ACC112 (cell line): Measurements from ENCODE around the gene MCTP1.
"Not testable (repeated sequence)": the region's sequence is repeated elsewhere in the genome, so short reads cannot be mapped to it uniquely, and the experiment has no call there.

Source experiments
- H2AFZ ChIP-seq: fragments of 200-600 bp; sonication (generic); one replicate; pipeline ENCODE4 v1.6.0; 2017; ENCODE audit warnings: antibody characterized with exemption, low read length; ENCODE audit not compliant: unreplicated experiment
- H3K27ac ChIP-seq: fragments of 200-600 bp; sonication (generic); 2 replicates; pipeline ENCODE4 v1.5.1; 2014; ENCODE audit warnings: low read depth, mild to moderate bottlenecking, antibody characterized with exemption, low read length, moderate library complexity
- H3K27me3 ChIP-seq: fragments of 200-600 bp; sonication (generic); 2 replicates; pipeline ENCODE4 v1.6.1; 2014; ENCODE audit warnings: mild to moderate bottlenecking, antibody characterized with exemption, low read length, moderate library complexity, mixed read lengths; ENCODE audit not compliant: insufficient read depth
- H3K36me3 ChIP-seq: fragments of 200-600 bp; sonication (generic); 2 replicates; pipeline ENCODE4 v1.6.1; 2016; ENCODE audit warnings: mild to moderate bottlenecking, antibody characterized with exemption, low read length, moderate library complexity, mixed read lengths; ENCODE audit not compliant: insufficient read depth
- H3K4me1 ChIP-seq: fragments of 200-600 bp; sonication (generic); one replicate; pipeline ENCODE4 v1.6.1; 2016; ENCODE audit warnings: low read length, mixed read lengths; ENCODE audit not compliant: insufficient read depth, unreplicated experiment, control insufficient read depth
- H3K4me3 ChIP-seq: fragments of 200-600 bp; sonication (generic); 2 replicates; pipeline ENCODE4 v1.5.1; 2014; ENCODE audit warnings: mild to moderate bottlenecking, low read depth, low read length
- H3K79me2 ChIP-seq: fragments of 200-600 bp; sonication (generic); one replicate; pipeline ENCODE4 v1.6.0; 2016; ENCODE audit warnings: low read length; ENCODE audit not compliant: control insufficient read depth, unreplicated experiment, insufficient read depth

The MCTP1 gene

DNA sequence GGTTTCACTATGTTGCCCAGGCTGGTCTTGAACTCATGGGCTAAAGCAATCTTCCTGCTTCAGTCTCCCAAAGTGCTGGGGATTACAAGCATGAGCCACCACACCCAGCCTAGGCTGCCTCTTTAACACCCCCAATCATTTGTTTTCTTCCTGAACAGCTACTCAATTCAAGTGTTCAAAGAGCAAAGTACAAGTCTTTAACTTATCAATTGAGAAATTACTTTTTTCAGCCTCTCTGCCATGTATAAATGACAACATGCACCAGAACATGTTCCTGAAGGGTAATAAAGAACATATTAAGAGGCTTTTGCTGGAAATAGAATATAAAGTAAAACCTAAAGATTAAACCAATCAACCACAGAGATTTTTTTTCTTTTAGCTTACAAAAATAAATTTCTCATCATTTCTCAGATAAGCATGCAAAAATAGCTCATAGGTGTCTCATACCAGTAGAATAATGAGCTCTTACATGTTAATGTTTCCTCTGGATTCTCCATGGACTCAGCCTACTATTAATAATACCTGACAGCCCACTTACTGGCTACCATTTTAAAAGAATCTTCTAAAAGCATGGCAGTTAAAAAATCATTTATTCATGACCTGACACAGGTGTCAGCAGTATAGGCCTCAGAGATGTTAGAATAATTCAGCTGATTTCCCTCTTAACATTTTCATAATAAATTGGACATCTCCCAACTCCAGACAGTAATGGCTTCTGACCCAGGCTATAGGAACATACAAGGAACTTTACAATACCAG, 60.0 kb downstream of the MCTP1 start:
- Histone ChIP-seq H2AFZ (no peak overlapping the region), H3K27ac (no peak overlapping the region), H3K79me2 (no peaks in the 10 kb centered on the region), H3K4me3 (no peak overlapping the region), H3K27me3 (no peaks in the 10 kb centered on the region), H3K4me1 (no peaks in the 10 kb centered on the region), H3K36me3 (no peaks in the 10 kb centered on the region)

DNA sequence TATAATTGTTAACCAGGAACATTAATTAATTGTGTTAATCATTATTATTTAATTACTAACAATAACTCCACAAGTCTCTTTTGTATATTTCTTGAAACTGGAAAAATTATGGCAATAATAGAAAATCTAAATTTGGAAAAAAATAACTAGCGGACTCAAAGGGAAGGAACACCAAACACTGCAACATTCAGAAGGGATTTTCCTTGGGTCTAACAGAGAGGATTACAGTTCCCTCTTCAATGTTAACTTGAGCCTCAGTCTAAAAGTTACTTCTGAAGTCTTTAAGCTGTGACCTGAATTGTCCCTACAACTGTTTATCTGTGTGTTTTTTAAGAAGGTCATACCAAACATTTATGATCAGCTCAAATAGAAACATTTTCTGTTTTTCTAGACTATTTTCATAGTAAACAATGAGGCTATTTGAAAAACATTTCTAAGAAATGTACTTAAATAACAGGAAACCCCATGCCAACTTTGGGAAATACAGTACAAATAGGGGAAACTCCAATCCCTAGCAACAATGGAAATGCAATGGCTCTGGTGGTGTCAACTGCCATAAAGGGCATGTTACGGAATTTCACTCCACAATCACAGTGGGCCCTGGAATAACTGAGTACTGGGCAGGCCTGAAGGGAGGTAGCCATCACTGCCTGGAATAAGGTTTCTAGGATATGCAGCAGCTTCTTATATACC, 61.2 kb downstream of the MCTP1 start:
- H3K27ac ChIP-seq = no peak overlapping the region
- no peak overlapping the region for H2AFZ ChIP-seq
- H3K4me3 ChIP-seq = no peak overlapping the region
- no peaks in the 10 kb centered on the region for H3K27me3 ChIP-seq
- H3K36me3 ChIP-seq = no peaks in the 10 kb centered on the region
- no peaks in the 10 kb centered on the region for H3K79me2 ChIP-seq
- no peaks in the 10 kb centered on the region for H3K4me1 ChIP-seq

DNA sequence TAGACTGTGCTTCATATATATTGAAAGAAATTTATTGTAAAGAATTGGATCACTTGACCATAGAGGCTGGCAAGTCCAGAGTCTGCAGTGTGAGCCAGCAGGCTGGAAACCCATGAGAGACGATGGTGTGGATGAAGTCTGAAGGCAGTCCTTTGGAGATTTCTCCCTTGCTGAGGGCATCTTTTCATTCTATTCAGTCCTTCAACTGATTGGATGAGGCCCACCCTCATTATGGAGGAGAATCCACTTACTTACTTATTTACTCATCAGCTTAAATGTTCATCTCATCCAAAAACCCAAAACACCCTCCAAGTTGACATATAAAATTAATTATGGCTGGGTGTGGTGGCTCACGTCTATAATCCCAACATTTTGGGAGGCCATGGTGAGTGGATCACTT, 62.1 kb downstream of the MCTP1 start:
- Histone ChIP-seq H2AFZ (no peak overlapping the region), H3K27me3 (no peaks in the 10 kb centered on the region), H3K4me1 (no peaks in the 10 kb centered on the region), H3K4me3 (no peak overlapping the region), H3K79me2 (no peaks in the 10 kb centered on the region), H3K27ac (no peak overlapping the region), H3K36me3 (no peaks in the 10 kb centered on the region)

DNA sequence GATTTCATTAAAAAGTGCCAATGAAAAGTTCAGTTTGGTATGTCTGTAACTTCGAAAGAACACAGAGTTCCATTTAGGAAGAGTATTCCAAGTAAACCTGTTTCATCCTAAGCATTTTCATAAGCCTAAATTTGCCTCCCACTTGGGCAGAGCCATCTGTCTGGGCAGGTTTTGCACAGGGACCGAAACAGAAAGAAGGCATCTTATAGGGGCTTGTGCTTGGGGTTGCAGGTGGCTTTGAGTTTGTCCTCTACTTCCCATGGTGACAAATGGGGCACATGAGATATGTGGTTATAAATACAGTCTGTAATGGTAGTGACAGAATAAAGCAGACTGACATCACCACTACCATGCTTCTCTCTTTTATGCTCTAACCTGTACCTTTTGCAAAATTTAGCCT, 63.7 kb downstream of the MCTP1 start:
- no peaks in the 10 kb centered on the region for H3K4me1 ChIP-seq
- no peak overlapping the region for H2AFZ ChIP-seq
- no peaks in the 10 kb centered on the region for H3K79me2 ChIP-seq
- no peaks in the 10 kb centered on the region for H3K36me3 ChIP-seq
- H3K4me3 ChIP-seq = no peak overlapping the region
- no peaks in the 10 kb centered on the region for H3K27me3 ChIP-seq
- H3K27ac ChIP-seq = no peak overlapping the region

DNA sequence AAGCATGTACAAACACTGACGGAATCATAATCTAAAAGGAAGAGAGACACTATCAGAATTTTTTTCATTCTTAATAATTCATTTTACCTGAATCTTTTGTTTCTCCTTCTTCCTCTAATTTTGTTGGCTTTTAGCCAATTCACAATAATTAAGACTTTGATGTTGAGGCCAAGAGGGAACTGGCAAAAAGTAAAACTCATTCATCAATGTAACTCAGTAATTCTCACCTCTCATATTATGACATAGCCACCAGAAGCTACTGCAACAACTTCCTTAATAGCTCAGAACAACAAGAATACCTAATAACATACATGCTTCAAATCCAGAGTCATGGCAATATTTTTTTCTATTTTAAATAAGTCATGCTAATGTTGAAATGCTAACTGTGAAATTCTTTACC, 64.5 kb downstream of the MCTP1 start:
- no peaks in the 10 kb centered on the region for H3K36me3 ChIP-seq
- H3K4me1 ChIP-seq = no peaks in the 10 kb centered on the region
- no peaks in the 10 kb centered on the region for H3K27me3 ChIP-seq
- H2AFZ ChIP-seq = no peak overlapping the region
- no peaks in the 10 kb centered on the region for H3K79me2 ChIP-seq
- H3K4me3 ChIP-seq = no peak overlapping the region
- H3K27ac ChIP-seq = no peak overlapping the region

DNA sequence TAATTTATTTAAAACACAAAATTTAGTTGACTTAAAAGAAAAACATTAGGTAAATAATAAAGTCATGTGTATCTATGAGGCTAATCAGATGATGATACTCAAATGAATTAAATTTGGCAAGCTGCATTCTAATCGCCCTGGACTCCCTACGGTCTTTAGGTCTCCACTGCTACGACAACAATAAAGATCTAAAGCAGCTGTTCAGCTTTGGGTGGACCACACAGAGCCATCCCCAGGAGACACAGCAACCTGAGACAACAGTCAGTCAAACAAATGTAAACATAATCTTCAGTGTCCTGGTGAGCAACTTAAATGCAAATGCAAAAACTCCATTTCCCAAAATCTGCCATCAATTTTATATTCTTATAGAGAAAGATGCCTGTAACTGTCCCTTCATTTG, 65.5 kb downstream of the MCTP1 start:
- Histone ChIP-seq H2AFZ (no peak overlapping the region), H3K36me3 (no peaks in the 10 kb centered on the region), H3K4me1 (no peaks in the 10 kb centered on the region), H3K27ac (no peak overlapping the region), H3K4me3 (no peak overlapping the region), H3K79me2 (no peaks in the 10 kb centered on the region), H3K27me3 (no peaks in the 10 kb centered on the region)

- H3K27ac ChIP-seq = no peak overlapping the region
- H3K79me2 ChIP-seq = no peaks in the 10 kb centered on the region
- H3K27me3 ChIP-seq = no peaks in the 10 kb centered on the region
- no peak overlapping the region for H2AFZ ChIP-seq
- no peaks in the 10 kb centered on the region for H3K36me3 ChIP-seq
- no peaks in the 10 kb centered on the region for H3K4me1 ChIP-seq
- no peak overlapping the region for H3K4me3 ChIP-seq
These were observed 67.0 kb downstream of the MCTP1 start for GRCh38 chr5:95217881-95218280.

DNA sequence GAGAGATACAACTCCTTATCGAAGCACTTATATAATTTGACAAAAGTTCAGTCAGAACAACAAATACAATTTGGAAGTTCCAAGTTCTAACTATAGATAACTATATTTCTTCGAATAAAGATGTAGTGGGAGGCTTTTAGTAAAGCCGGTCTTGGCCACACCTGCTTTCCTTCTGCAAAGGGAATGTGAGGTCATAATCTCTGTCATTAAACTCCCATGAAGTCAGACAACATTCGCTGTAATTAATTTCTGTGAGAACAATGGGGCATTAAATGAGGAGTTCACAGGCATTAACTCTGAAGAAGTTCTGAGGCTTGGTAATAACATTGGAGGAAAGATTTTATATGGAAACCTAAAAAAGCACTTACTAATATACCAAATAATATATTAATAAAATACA, 67.5 kb downstream of the MCTP1 start:
- Histone ChIP-seq H3K4me1 (no peaks in the 10 kb centered on the region), H3K27ac (no peak overlapping the region), H2AFZ (no peak overlapping the region), H3K27me3 (no peaks in the 10 kb centered on the region), H3K36me3 (no peaks in the 10 kb centered on the region), H3K79me2 (no peaks in the 10 kb centered on the region), H3K4me3 (no peak overlapping the region)

DNA sequence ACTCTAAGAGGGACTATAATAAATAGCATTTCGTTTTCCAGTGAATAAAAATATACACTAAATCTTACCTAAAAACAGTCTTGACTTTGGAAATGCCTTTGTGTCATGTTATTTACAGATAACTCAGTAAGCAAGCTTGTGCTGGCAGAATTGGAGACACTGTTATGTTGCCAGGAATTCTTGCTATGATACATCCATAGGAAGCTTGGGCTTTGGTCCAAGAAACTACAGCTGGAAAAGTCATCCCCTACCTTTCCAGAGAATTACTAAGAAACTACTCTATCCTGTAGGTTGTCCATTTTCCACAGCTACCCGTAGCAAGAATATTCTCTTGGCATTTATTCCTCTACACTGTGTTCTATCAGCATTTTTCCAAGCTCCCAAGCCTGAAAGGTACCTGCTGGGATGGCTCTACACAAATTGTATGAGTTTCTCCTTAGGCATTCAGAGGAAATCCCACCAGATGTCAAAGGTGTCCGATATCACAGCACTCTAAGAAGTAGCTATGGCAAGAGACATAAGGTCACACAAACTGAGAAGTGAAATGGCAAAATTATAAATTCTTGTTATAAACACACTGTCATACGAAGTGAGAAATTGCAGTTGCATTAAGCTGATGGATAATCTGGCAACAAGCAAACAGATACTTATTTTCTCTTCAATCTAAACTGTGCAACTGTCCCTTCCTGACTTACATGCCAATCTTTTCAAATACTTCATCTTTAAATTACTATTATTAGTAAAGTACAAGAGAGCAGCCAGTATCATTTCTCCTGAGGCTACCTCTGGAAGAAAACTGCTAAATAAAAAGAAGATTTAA, 68.5 kb downstream of the MCTP1 start:
- Histone ChIP-seq H3K4me1 (no peaks in the 10 kb centered on the region), H2AFZ (peak overlapping the region; percentile 28), H3K27me3 (no peaks in the 10 kb centered on the region), H3K79me2 (no peaks in the 10 kb centered on the region), H3K27ac (no peak overlapping the region), H3K36me3 (no peaks in the 10 kb centered on the region), H3K4me3 (no peak overlapping the region)

DNA sequence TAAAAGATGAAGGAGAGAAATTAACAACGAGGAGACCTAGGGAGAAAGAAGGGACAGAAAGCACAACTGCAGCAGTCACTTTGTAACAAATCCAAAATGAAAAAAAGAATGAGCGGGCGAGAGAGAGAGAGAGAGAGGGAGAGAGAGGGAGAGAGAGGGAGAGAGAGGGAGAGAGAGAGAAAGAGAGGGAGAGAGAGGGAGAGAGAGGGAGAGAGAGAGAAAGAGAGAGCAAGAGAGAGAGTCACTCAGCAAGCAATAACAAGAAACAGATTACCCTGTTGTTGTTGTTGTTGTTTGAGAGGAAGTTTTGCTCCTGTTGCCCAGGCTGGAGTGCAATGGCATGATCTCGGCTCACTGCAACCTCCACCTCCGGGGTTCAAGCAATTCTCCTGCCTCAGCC, 77.1 kb downstream of the MCTP1 start:
- H3K4me1 ChIP-seq, H3K4me3 ChIP-seq, H2AFZ ChIP-seq, H3K79me2 ChIP-seq, H3K27ac ChIP-seq, H3K36me3 ChIP-seq: not testable (repeated sequence)
- H3K27me3 ChIP-seq = peaks cover 12% of the 10 kb centered on the region
